Type B pancreatic cell (in vitro differentiated cells): ENCODE results near the gene DNAJC13. TPM values are rescaled to one million over a fixed set of nuclear protein-coding genes. Genes with fewer than 3 reads are reported as not detected.

Experiments used
- DNase-seq: peaks from one replicate; pipeline ENCODE4 v3.0.0; 2021; ENCODE audit warnings: mixed read lengths; ENCODE audit not compliant: unreplicated experiment; ENCODE audit errors: extremely low spot score
- H3K27ac Mint-ChIP-seq: 2 replicates; pipeline ENCODE4 v1.8.0; 2021; ENCODE audit warnings: mild to moderate bottlenecking, mixed read lengths
- H3K27me3 Mint-ChIP-seq: 2 replicates; pipeline ENCODE4 v1.8.0; 2021; ENCODE audit warnings: mixed read lengths
- H3K36me3 Mint-ChIP-seq: 2 replicates; pipeline ENCODE4 v1.8.0; 2021; ENCODE audit warnings: mixed read lengths
- H3K4me1 Mint-ChIP-seq: one replicate; pipeline ENCODE4 v1.8.0; 2021; ENCODE audit warnings: mixed read lengths; ENCODE audit not compliant: unreplicated experiment
- H3K4me3 Mint-ChIP-seq: 2 replicates; pipeline ENCODE4 v1.8.0; 2021; ENCODE audit warnings: mild to moderate bottlenecking, mixed read lengths
- H3K9me3 Mint-ChIP-seq: 2 replicates; pipeline ENCODE4 v1.8.0; 2021; ENCODE audit warnings: mixed read lengths
- total RNA-seq: library from RNA; stranded (reverse); gene quantifications from 2 replicates; pipeline ENCODE4 v1.2.1, GENCODE V29; 2021; ENCODE audit warnings: low replicate concordance
- TF ChIP-seq, protein P1 (sequence below): fragments of 200-600 bp; sonication (generic); conservative IDR thresholded peaks from 2 replicates; pipeline ENCODE4 v1.5.0; 2021; ENCODE audit warnings: antibody characterized with exemption, mild to moderate bottlenecking

Gene DNAJC13
- total RNA-seq, 1 donor from 2014 or later = 34.0 TPM

- Mint-ChIP-seq H3K27me3 (no peaks in the 10 kb centered on the region), H3K4me3 (no peak overlapping the region), H3K9me3 (no peaks in the 10 kb centered on the region)
Observed at GRCh38 chr3:132545471-132545870, 128.2 kb downstream of the DNAJC13 start.

GRCh38 chr3:132549169-132549568, 131.9 kb downstream of the DNAJC13 start:
- Mint-ChIP-seq H3K27ac (no peak overlapping the region), H3K4me1 (no peaks in the 10 kb centered on the region), H3K27me3 (no peaks in the 10 kb centered on the region), H3K9me3 (no peaks in the 10 kb centered on the region), H3K36me3 (no peaks in the 10 kb centered on the region), H3K4me3 (no peak overlapping the region)
- TF ChIP-seq, protein P1, sequence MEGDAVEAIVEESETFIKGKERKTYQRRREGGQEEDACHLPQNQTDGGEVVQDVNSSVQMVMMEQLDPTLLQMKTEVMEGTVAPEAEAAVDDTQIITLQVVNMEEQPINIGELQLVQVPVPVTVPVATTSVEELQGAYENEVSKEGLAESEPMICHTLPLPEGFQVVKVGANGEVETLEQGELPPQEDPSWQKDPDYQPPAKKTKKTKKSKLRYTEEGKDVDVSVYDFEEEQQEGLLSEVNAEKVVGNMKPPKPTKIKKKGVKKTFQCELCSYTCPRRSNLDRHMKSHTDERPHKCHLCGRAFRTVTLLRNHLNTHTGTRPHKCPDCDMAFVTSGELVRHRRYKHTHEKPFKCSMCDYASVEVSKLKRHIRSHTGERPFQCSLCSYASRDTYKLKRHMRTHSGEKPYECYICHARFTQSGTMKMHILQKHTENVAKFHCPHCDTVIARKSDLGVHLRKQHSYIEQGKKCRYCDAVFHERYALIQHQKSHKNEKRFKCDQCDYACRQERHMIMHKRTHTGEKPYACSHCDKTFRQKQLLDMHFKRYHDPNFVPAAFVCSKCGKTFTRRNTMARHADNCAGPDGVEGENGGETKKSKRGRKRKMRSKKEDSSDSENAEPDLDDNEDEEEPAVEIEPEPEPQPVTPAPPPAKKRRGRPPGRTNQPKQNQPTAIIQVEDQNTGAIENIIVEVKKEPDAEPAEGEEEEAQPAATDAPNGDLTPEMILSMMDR = no peak
- no peak for DNase-seq

More at GRCh38 chr3:132545471-132545870, 128.2 kb downstream of the DNAJC13 start:
- no peak for DNase-seq
- Mint-ChIP-seq H3K27ac (no peak overlapping the region), H3K36me3 (peaks cover 6% of the 10 kb centered on the region), H3K4me1 (peaks cover 8% of the 10 kb centered on the region)
- TF ChIP-seq, protein P1 = no peak

GRCh38 chr3:132549890-132550578, 132.7 kb downstream of the DNAJC13 start:
- Mint-ChIP-seq H3K9me3 (no peaks in the 10 kb centered on the region), H3K4me3 (no peak overlapping the region), H3K36me3 (no peaks in the 10 kb centered on the region), H3K4me1 (no peaks in the 10 kb centered on the region), H3K27ac (no peak overlapping the region), H3K27me3 (no peaks in the 10 kb centered on the region)
- no peak for DNase-seq
- TF ChIP-seq, protein P1 = no peak

- H3K27ac Mint-ChIP-seq = no peak overlapping the region
- H3K36me3 Mint-ChIP-seq = no peaks in the 10 kb centered on the region
- H3K4me3 Mint-ChIP-seq = no peak overlapping the region
- H3K27me3 Mint-ChIP-seq = no peaks in the 10 kb centered on the region
- DNase-seq = no peak
- no peaks in the 10 kb centered on the region for H3K4me1 Mint-ChIP-seq
- TF ChIP-seq, protein P1 = no peak
- no peaks in the 10 kb centered on the region for H3K9me3 Mint-ChIP-seq
Observed at GRCh38 chr3:132550579-132551305, 133.4 kb downstream of the DNAJC13 start.

GRCh38 chr3:132553826-132554225, 136.5 kb downstream of the DNAJC13 start:
- no peaks in the 10 kb centered on the region for H3K4me1 Mint-ChIP-seq
- DNase-seq = no peak
- no peaks in the 10 kb centered on the region for H3K36me3 Mint-ChIP-seq
- no peak overlapping the region for H3K4me3 Mint-ChIP-seq
- no peak overlapping the region for H3K27ac Mint-ChIP-seq
- H3K27me3 Mint-ChIP-seq = no peaks in the 10 kb centered on the region
- TF ChIP-seq, protein P1 = no peak
- no peaks in the 10 kb centered on the region for H3K9me3 Mint-ChIP-seq
